GM12875 (cell line): Measurements from ENCODE around the gene KRT85.

ENCODE experiments used
- H3K4me3 ChIP-seq: one replicate; pipeline ENCODE4 v1.5.1; 2011; ENCODE audit warnings: low read depth, low read length, control low read depth
- CTCF ChIP-seq: IDR thresholded peaks from 2 replicates; pipeline ENCODE4 v1.5.1; 2011; ENCODE audit warnings: low read depth, mild to moderate bottlenecking, control low read depth, inconsistent platforms, low read length, moderate library complexity, borderline replicate concordance; ENCODE audit not compliant: insufficient read depth

KRT85 gene

GRCh38 chr12:52407918-52408317, 40.6 kb upstream of the KRT85 start:
- H3K4me3 ChIP-seq: no peak overlapping the region
- TF ChIP-seq CTCF: no peak

GRCh38 chr12:52405922-52406385, 38.7 kb upstream of the KRT85 start, which contains the start of gene KRT82:
Gene KRT82, minus strand, starts transcription at chr12:52406335. Its CDS starts 58 bp downstream, at chr12:52406277.
- H3K4me3 ChIP-seq: no peak within 1 kb of the TSS
- no peak for TF ChIP-seq CTCF

GRCh38 chr12:52404951-52405350, 37.7 kb upstream of the KRT85 start:
- no peak for TF ChIP-seq CTCF
- H3K4me3 ChIP-seq: no peak overlapping the region

GRCh38 chr12:52403561-52403960, 36.3 kb upstream of the KRT85 start:
- TF ChIP-seq CTCF: no peak
- H3K4me3 ChIP-seq: no peak overlapping the region

GRCh38 chr12:52402873-52403540, 35.7 kb upstream of the KRT85 start:
- no peak for TF ChIP-seq CTCF
- no peak overlapping the region for H3K4me3 ChIP-seq

GRCh38 chr12:52402377-52402776, 35.1 kb upstream of the KRT85 start:
- TF ChIP-seq CTCF: no peak

GRCh38 chr12:52401926-52402325, 34.6 kb upstream of the KRT85 start:
- H3K4me3 ChIP-seq: no peak overlapping the region

More at GRCh38 chr12:52402377-52402776, 35.1 kb upstream of the KRT85 start:
- no peak overlapping the region for H3K4me3 ChIP-seq

More at GRCh38 chr12:52401926-52402325, 34.6 kb upstream of the KRT85 start:
- TF ChIP-seq CTCF: no peak
